Measurements from ENCODE around the gene HIBCH.
"Not testable (repeated sequence)": the region's sequence is repeated elsewhere in the genome, so short reads cannot be mapped to it uniquely, and the experiment has no call there.

The HIBCH gene

DNA sequence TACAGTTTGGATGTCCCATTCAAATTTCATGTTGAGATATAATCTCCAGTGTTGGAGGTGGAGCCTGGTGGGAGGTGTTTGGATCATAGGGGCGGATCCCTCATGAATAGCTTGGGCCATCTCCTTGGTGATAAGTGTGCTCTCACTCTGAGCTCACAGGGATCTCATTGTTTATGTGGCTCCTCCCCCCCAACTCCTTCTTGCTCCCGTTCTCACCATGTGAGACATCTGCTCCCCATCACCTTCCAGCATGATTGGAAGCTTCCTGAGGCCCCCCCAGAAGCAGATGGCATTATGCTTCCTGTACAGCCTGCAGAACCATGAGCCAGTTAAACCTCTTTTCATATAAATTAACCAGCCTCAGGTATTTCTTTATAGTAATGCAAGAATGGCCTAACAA lies 20.7 kb upstream of the HIBCH start:
- Histone ChIP-seq H3K27me3 (ENCODE audit: control insufficient read depth, insufficient read depth, low read length) (peaks cover 19% of the 10 kb centered on the region), H3K4me1 (ENCODE audit: control insufficient read depth, insufficient read depth, low read length) (peaks cover 14% of the 10 kb centered on the region; the same call in 1 of the 2 replicates), H3K9me3 (ENCODE audit: control insufficient read depth, insufficient read depth, low read length) (no peaks in the 10 kb centered on the region), H3K9ac (ENCODE audit: low read depth, low read length) (no peak overlapping the region), H3K27ac (ENCODE audit: low read depth, low read length) (no peak overlapping the region), H3K36me3 (ENCODE audit: control insufficient read depth, insufficient read depth, low read length) (no peaks in the 10 kb centered on the region), H3K4me3 (ENCODE audit: low read depth, low read length) (no peak overlapping the region)

DNA sequence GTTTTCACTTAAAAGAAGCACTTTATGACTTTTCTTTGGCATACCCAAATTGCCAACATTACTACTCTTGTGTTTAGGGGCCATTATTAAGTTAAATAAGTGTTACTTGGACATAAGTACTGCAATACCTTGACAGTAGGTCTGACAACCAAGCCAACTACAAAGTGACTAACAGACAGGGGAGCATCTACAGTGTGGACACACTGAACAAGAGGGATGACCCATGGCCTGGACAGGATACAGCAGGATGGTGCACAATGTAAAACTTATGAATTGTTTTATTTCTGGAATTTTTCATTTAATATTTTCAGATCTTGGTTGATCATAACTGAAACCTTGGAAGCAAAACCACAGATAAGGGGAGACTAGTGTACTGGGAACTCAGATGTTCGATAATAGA lies 19.8 kb upstream of the HIBCH start:
- H3K27ac ChIP-seq (ENCODE audit: low read depth, low read length): no peak overlapping the region
- peaks cover 13% of the 10 kb centered on the region for H3K27me3 ChIP-seq (ENCODE audit: control insufficient read depth, insufficient read depth, low read length)
- H3K9ac ChIP-seq (ENCODE audit: low read depth, low read length): no peak overlapping the region
- peaks cover 14% of the 10 kb centered on the region; the same call in 1 of the 2 replicates for H3K4me1 ChIP-seq (ENCODE audit: control insufficient read depth, insufficient read depth, low read length)
- H3K36me3 ChIP-seq (ENCODE audit: control insufficient read depth, insufficient read depth, low read length): no peaks in the 10 kb centered on the region
- no peaks in the 10 kb centered on the region for H3K9me3 ChIP-seq (ENCODE audit: control insufficient read depth, insufficient read depth, low read length)
- H3K4me3 ChIP-seq (ENCODE audit: low read depth, low read length): no peak overlapping the region

DNA sequence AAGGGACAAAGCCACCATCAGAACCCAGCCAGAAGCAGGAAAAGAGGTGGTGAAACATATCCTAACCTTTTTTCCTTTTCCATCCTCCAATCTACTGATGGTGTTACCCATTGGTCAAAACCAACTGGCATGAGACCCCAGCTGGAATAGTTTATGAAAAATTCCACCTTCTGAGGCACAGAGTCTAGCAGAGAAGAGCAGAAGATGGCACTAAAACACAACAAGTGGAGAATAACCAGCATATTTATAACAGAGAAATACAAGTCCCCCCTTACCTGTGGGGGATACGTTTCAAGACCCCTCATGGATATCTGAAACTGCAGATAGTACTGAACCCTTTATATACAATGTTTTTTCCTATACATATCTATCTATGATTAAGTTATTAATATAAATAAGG lies 18.8 kb upstream of the HIBCH start:
- peaks cover 14% of the 10 kb centered on the region; the same call in 1 of the 2 replicates for H3K4me1 ChIP-seq (ENCODE audit: control insufficient read depth, insufficient read depth, low read length)
- H3K27ac ChIP-seq (ENCODE audit: low read depth, low read length): no peak overlapping the region
- H3K9ac ChIP-seq (ENCODE audit: low read depth, low read length): no peak overlapping the region
- H3K27me3 ChIP-seq (ENCODE audit: control insufficient read depth, insufficient read depth, low read length): peaks cover 9% of the 10 kb centered on the region
- H3K4me3 ChIP-seq (ENCODE audit: low read depth, low read length): no peak overlapping the region
- H3K36me3 ChIP-seq (ENCODE audit: control insufficient read depth, insufficient read depth, low read length): no peaks in the 10 kb centered on the region
- H3K9me3 ChIP-seq (ENCODE audit: control insufficient read depth, insufficient read depth, low read length): no peaks in the 10 kb centered on the region

DNA sequence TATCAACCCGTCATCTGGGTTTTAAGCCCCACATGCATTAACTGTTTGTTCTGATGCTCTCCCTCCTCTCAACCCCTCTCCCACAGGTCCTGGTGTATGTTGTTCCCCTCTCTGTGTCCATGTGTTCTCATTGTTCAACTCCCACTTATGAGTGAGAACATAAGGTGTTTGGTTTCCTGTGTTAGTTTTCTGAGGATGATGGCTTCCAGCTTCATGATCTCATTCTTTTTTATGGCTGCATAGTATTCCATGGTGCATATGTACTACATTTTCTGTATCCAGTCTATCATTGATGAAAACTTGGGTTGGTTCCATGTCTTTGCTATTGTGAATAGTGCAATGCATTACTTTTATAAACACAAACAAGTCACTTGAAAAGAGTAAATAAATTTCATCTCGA lies 16.8 kb upstream of the HIBCH start:
- no peaks in the 10 kb centered on the region for H3K36me3 ChIP-seq (ENCODE audit: control insufficient read depth, insufficient read depth, low read length)
- H3K4me3 ChIP-seq (ENCODE audit: low read depth, low read length): no peak overlapping the region
- H3K9me3 ChIP-seq (ENCODE audit: control insufficient read depth, insufficient read depth, low read length): no peaks in the 10 kb centered on the region
- no peaks in the 10 kb centered on the region for H3K27me3 ChIP-seq (ENCODE audit: control insufficient read depth, insufficient read depth, low read length)
- no peak overlapping the region for H3K9ac ChIP-seq (ENCODE audit: low read depth, low read length)
- H3K4me1 ChIP-seq (ENCODE audit: control insufficient read depth, insufficient read depth, low read length): 0 out of 2 replicates have a peak, but pooled peaks cover 7% of the 10 kb centered on the region
- no peak overlapping the region for H3K27ac ChIP-seq (ENCODE audit: low read depth, low read length)

DNA sequence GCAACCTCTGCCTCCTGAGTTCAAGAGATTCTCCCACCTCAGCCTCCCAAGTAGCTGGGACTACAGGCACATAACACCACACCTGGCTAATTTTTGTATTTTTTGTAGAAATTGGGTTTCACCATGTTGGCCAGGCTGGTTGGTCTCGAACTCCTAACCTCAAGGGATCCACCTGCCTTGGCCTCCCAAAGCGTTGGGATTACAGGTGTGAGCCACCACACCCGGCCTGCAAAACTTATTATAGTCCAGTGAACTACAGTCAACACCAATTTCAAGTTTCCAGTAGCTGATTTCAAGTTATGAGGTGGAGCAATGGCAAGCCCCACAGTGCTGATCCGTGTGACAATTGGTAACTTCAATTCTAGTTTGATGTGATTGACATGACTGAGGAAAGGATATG lies 16.0 kb upstream of the HIBCH start:
- not testable (repeated sequence) for H3K27ac ChIP-seq (ENCODE audit: low read depth, low read length); H3K4me3 ChIP-seq (ENCODE audit: low read depth, low read length); H3K36me3 ChIP-seq (ENCODE audit: control insufficient read depth, insufficient read depth, low read length)

DNA sequence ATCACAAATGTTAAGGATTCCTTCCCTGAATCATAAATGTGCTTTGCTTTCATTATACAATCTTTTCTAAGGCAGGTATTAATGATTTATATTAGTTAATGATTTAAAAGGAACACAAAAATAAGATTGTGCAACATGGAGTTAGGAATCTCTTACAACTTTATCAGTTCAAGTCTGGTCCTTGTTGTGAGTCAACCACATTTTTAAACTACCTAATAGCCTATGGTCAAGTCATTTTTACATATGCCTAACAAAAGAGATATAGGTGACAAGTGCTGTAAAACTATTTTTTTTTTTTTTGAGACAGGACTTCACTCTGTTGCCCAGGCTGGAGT lies 15.6 kb upstream of the HIBCH start:
- Histone ChIP-seq H3K27ac (ENCODE audit: low read depth, low read length) (no peak overlapping the region), H3K9ac (ENCODE audit: low read depth, low read length) (no peak overlapping the region)

More for the DNA sequence above, 16.0 kb upstream of the HIBCH start:
- H3K9me3 ChIP-seq (ENCODE audit: control insufficient read depth, insufficient read depth, low read length); H3K27me3 ChIP-seq (ENCODE audit: control insufficient read depth, insufficient read depth, low read length); H3K4me1 ChIP-seq (ENCODE audit: control insufficient read depth, insufficient read depth, low read length); H3K9ac ChIP-seq (ENCODE audit: low read depth, low read length): not testable (repeated sequence)

DNA sequence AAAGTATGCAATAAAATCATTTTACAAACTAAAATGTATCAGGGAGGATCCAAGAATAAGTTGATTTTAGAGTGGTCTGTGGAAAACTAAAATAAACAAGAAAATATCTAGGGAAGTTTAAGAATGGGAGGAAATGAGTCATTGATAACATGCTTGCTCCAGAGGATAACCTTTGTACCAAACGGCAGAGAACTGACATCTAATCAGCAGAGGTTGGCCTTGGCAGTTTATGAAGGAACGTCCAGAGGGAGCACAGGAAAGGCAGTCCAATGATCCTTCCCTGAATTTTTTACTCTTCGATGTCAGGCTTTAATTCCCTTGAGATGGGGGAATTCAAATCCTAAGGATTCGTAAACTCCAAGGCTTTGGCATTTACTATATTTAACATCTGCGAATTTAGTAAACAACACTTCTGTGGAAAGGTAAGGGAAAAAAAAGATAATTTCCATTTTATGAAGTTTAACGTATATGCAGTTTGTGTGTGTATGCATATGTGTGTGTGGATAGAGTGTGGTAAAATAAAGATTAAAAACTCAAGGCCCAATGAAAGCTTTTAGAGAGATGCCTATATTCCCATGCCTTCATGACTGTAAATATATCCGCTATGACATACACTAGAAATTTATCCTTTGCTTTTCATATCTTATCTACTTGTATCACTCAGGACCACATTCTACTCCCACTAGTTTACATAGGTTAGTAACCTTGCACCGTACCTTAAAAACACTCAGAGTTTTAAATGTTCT lies 15.0 kb upstream of the HIBCH start:
- Histone ChIP-seq H3K27me3 (ENCODE audit: control insufficient read depth, insufficient read depth, low read length) (no peaks in the 10 kb centered on the region), H3K36me3 (ENCODE audit: control insufficient read depth, insufficient read depth, low read length) (no peaks in the 10 kb centered on the region), H3K4me1 (ENCODE audit: control insufficient read depth, insufficient read depth, low read length) (no peaks in the 10 kb centered on the region), H3K9me3 (ENCODE audit: control insufficient read depth, insufficient read depth, low read length) (no peaks in the 10 kb centered on the region), H3K9ac (ENCODE audit: low read depth, low read length) (no peak overlapping the region), H3K4me3 (ENCODE audit: low read depth, low read length) (no peak overlapping the region), H3K27ac (ENCODE audit: low read depth, low read length) (peak overlapping the region; percentile 22)

More for the DNA sequence above, 15.6 kb upstream of the HIBCH start:
- H3K4me1 ChIP-seq (ENCODE audit: control insufficient read depth, insufficient read depth, low read length): no peaks in the 10 kb centered on the region
- no peaks in the 10 kb centered on the region for H3K9me3 ChIP-seq (ENCODE audit: control insufficient read depth, insufficient read depth, low read length)
- no peak overlapping the region for H3K4me3 ChIP-seq (ENCODE audit: low read depth, low read length)
- no peaks in the 10 kb centered on the region for H3K27me3 ChIP-seq (ENCODE audit: control insufficient read depth, insufficient read depth, low read length)
- H3K36me3 ChIP-seq (ENCODE audit: control insufficient read depth, insufficient read depth, low read length): no peaks in the 10 kb centered on the region

DNA sequence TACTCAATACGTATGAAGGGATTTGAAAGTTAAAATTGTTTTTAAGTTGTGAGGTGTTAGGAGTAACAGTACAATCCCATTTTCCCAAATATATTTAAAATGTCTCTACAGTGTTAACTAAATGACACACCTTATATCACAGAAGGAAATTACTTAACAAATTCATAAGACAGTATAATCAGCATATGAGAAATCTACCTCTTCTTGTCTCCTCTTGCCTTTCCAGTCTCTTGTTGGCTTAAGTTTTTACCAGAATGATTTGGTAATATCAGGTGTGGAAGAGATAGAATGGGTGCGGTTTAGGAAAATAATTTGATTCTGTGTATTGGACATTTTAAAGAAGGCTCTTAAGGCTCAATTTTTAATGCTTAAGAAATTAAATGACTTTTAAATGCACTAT lies 14.3 kb upstream of the HIBCH start:
- Histone ChIP-seq H3K27me3 (ENCODE audit: control insufficient read depth, insufficient read depth, low read length) (no peaks in the 10 kb centered on the region), H3K27ac (ENCODE audit: low read depth, low read length) (no peak overlapping the region), H3K9me3 (ENCODE audit: control insufficient read depth, insufficient read depth, low read length) (no peaks in the 10 kb centered on the region), H3K36me3 (ENCODE audit: control insufficient read depth, insufficient read depth, low read length) (no peaks in the 10 kb centered on the region), H3K4me3 (ENCODE audit: low read depth, low read length) (no peak overlapping the region), H3K4me1 (ENCODE audit: control insufficient read depth, insufficient read depth, low read length) (no peaks in the 10 kb centered on the region), H3K9ac (ENCODE audit: low read depth, low read length) (no peak overlapping the region)

DNA sequence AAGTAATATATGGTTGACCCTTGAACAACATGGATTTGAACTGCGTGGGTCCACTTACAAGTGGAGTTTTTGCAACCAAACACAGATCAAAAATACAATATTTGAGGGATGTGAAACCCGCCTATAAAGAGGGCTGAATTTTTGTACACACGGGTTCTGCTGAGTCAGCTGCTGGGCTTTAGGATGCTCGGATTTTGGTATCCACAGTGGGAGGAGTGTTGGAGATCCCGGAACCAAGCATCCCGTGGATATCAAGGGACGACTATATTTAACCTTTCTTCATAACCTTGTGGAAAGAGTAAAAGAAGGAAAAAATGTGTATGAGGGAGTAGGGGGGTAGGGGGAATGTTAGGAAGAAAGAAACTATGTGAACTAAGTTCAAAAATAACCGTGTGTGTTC lies 13.8 kb upstream of the HIBCH start:
- H3K4me3 ChIP-seq (ENCODE audit: low read depth, low read length): no peak overlapping the region
- no peaks in the 10 kb centered on the region for H3K4me1 ChIP-seq (ENCODE audit: control insufficient read depth, insufficient read depth, low read length)
- no peaks in the 10 kb centered on the region for H3K9me3 ChIP-seq (ENCODE audit: control insufficient read depth, insufficient read depth, low read length)
- no peak overlapping the region for H3K9ac ChIP-seq (ENCODE audit: low read depth, low read length)
- H3K27ac ChIP-seq (ENCODE audit: low read depth, low read length): no peak overlapping the region
- no peaks in the 10 kb centered on the region for H3K36me3 ChIP-seq (ENCODE audit: control insufficient read depth, insufficient read depth, low read length)
- no peaks in the 10 kb centered on the region for H3K27me3 ChIP-seq (ENCODE audit: control insufficient read depth, insufficient read depth, low read length)

DNA sequence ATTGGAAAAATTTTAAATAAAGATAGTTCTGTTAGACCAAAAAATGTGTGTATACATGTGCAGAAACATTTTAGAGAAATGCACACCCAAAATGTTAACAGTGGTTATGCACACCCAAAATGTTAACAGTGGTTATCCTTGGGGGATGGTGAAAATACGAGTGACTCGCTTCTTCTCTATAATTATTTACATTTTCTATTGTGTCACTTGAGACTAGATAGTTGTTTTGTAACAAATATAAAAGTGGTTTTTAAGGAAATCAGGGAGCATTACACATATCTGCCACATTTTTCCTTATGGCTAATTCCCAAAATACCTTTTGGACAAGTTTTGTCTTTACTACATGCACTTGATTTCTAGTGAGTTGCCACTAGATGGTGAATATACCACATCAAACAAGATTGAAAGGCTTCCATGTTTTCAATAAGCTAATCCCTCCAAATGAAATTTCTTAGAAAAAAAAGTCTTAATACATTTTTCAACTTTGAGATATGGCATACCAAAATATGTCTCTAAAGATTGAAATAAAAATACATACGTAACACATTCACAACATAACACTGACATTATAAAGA lies 9.0 kb upstream of the HIBCH start:
- no peak overlapping the region for H3K4me3 ChIP-seq (ENCODE audit: low read depth, low read length)
- no peaks in the 10 kb centered on the region for H3K36me3 ChIP-seq (ENCODE audit: control insufficient read depth, insufficient read depth, low read length)
- no peaks in the 10 kb centered on the region for H3K4me1 ChIP-seq (ENCODE audit: control insufficient read depth, insufficient read depth, low read length)
- no peak overlapping the region for H3K9ac ChIP-seq (ENCODE audit: low read depth, low read length)
- no peak overlapping the region for H3K27ac ChIP-seq (ENCODE audit: low read depth, low read length)
- no peaks in the 10 kb centered on the region for H3K9me3 ChIP-seq (ENCODE audit: control insufficient read depth, insufficient read depth, low read length)
- no peaks in the 10 kb centered on the region for H3K27me3 ChIP-seq (ENCODE audit: control insufficient read depth, insufficient read depth, low read length)

DNA sequence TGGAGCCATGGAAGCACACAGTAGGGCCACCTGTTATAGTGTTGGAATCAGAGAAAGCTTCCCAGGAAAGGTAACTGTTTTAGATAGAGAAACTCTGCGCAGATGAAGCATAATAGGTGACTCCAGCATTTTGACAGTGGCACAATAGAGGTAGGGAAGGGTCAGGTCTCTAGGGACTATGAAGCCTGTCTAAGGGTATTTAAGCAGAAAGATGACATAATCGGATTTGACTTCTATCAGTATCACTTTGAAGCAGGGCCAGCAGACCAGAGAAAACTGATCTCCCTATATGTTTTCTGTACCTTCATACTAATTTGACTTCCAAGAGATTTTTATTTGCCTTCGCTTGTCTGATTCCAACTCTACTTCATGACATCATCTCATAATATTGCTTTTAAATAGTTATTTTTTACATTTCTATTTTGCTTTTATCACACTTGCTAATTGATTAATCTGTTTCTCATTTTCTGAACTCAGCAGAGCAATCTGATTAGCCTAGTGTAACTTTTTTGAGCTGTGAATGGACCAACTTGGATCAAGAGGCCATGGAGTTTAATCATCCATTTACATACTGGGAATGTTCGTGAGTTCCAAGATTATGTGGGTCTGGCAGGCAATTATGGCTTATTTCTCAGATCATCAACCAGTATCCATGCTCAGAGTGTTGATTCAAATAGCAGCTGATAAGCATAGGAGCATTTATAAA lies 8.4 kb upstream of the HIBCH start:
- Histone ChIP-seq H3K9me3 (ENCODE audit: control insufficient read depth, insufficient read depth, low read length) (no peaks in the 10 kb centered on the region), H3K36me3 (ENCODE audit: control insufficient read depth, insufficient read depth, low read length) (no peaks in the 10 kb centered on the region), H3K4me1 (ENCODE audit: control insufficient read depth, insufficient read depth, low read length) (no peaks in the 10 kb centered on the region), H3K27ac (ENCODE audit: low read depth, low read length) (no peak overlapping the region), H3K9ac (ENCODE audit: low read depth, low read length) (no peak overlapping the region), H3K4me3 (ENCODE audit: low read depth, low read length) (no peak overlapping the region), H3K27me3 (ENCODE audit: control insufficient read depth, insufficient read depth, low read length) (no peaks in the 10 kb centered on the region)

All from HUES48 (cell line).